B cell (primary cell): ENCODE results near the gene IL1R2. TPM values are rescaled to one million over a fixed set of nuclear protein-coding genes. Genes with fewer than 3 reads are reported as not detected.

Experiments used
- ATAC-seq: fragments of 200-7000 bp; cut with Tn5 transposase; one replicate; pipeline ENCODE4 v1.10.0; 2021; ENCODE audit warnings: low read depth, mild to moderate bottlenecking, moderate number of reproducible peaks, moderate library complexity
- CTCF ChIA-PET: fragments of 350-600 bp; sonication (Branson Sonifier 250); formaldehyde crosslinking; loops from one replicate; lab custom pipeline; 2021; ENCODE audit warnings: antibody characterized with exemption, inconsistent platforms; lab: Charles Lee
- POLR2A ChIA-PET: fragments of 350-600 bp; sonication (Branson Sonifier 250); formaldehyde crosslinking; loops from one replicate; lab custom pipeline; 2021; ENCODE audit warnings: antibody characterized with exemption; lab: Charles Lee
- DNase-seq: peaks from one replicate; pipeline ENCODE4 v3.0.0; 2013
- H2AFZ ChIP-seq: 2 replicates; pipeline ENCODE4 v1.6.1; 2012; ENCODE audit warnings: mild to moderate bottlenecking, low read depth, low read length; ENCODE audit not compliant: insufficient read depth, poor library complexity, severe bottlenecking
- H3K27ac ChIP-seq, 2 donors: 1 replicate in 1 of 2; 2 replicates in 1 of 2; pipeline ENCODE4 v1.5.1; 2012 to 2013; ENCODE audit warnings: low read length in 2 of 2, mild to moderate bottlenecking in 2 of 2, moderate library complexity in 1 of 2
- H3K27me3 ChIP-seq, 4 experiments: fragments of 200-600 bp in 1 of 4; sonication (generic) in 1 of 4; replicated peaks in 1 of 4; 1 replicate in 2 of 4; 2 replicates in 2 of 4; pipeline versions ENCODE4 v1.6.1 to v1.7.0; 2013 to 2016; ENCODE audit warnings: low read length in 3 of 4, mild to moderate bottlenecking in 2 of 4, mixed read lengths in 1 of 4, moderate library complexity in 1 of 4; ENCODE audit not compliant: insufficient read depth in 4 of 4, control insufficient read depth in 3 of 4; ENCODE audit errors: control extremely low read depth in 1 of 4
- H3K36me3 ChIP-seq, 2 experiments: replicated peaks in 1 of 2; 1 replicate in 1 of 2; 2 replicates in 1 of 2; pipeline versions ENCODE4 v1.6.1 to v1.7.1; 2013; ENCODE audit warnings: low read length in 1 of 2; ENCODE audit not compliant: insufficient read depth in 2 of 2, control insufficient read depth in 1 of 2; ENCODE audit errors: control extremely low read depth in 1 of 2, extremely low read depth in 1 of 2
- H3K4me1 ChIP-seq, 2 donors: fragments of 200-600 bp in 1 of 2; sonication (generic) in 1 of 2; 1 replicate in 1 of 2; 2 replicates in 1 of 2; pipeline versions ENCODE4 v1.5.1 to v1.6.1; 2013 to 2017; ENCODE audit warnings: low read length in 2 of 2; ENCODE audit not compliant: control insufficient read depth in 2 of 2, insufficient read depth in 2 of 2
- H3K4me2 ChIP-seq: replicated peaks from 2 replicates; pipeline ENCODE3; 2012; ENCODE audit warnings: mild to moderate bottlenecking, low read depth, low read length; ENCODE audit not compliant: poor library complexity, severe bottlenecking
- H3K4me3 ChIP-seq, 5 experiments: fragments of 200-600 bp in 1 of 5; sonication (generic) in 1 of 5; 1 replicate in 3 of 5; 2 replicates in 2 of 5; pipeline versions ENCODE4 v1.5.1 to v1.7.0; 2011 to 2016; ENCODE audit warnings: low read length in 4 of 5, mild to moderate bottlenecking in 4 of 5, low read depth in 2 of 5, control low read depth in 1 of 5, moderate library complexity in 1 of 5; ENCODE audit not compliant: insufficient read depth in 1 of 5; ENCODE audit errors: control extremely low read depth in 1 of 5, extremely low read depth in 1 of 5
- H3K79me2 ChIP-seq: fragments of 200-600 bp; sonication (generic); one replicate; pipeline ENCODE4 v1.6.0; 2016; ENCODE audit warnings: low read length; ENCODE audit not compliant: control insufficient read depth, insufficient read depth
- H3K9ac ChIP-seq: fragments of 200-600 bp; sonication (generic); 2 replicates; pipeline ENCODE4 v1.6.1; 2017; ENCODE audit warnings: mild to moderate bottlenecking, low read length, moderate library complexity
- H3K9me3 ChIP-seq, 3 donors: one replicate each; pipeline versions ENCODE4 v1.6.1 to v1.7.1; 2013; ENCODE audit warnings: low read length in 2 of 3; ENCODE audit not compliant: control insufficient read depth in 2 of 3, insufficient read depth in 1 of 3; ENCODE audit errors: control extremely low read depth in 1 of 3
- H4K20me1 ChIP-seq: 2 replicates; pipeline ENCODE4 v1.6.0; 2012; ENCODE audit warnings: mild to moderate bottlenecking, low read length; ENCODE audit not compliant: insufficient read depth, control insufficient read depth, poor library complexity, severe bottlenecking
- H3K27ac Mint-ChIP-seq: one replicate; pipeline ENCODE4 v1.8.0; 2021; ENCODE audit warnings: mixed read lengths
- H3K27me3 Mint-ChIP-seq: one replicate; pipeline ENCODE4 v1.8.0; 2021; ENCODE audit warnings: mixed read lengths
- H3K4me1 Mint-ChIP-seq: one replicate; pipeline ENCODE4 v1.8.0; 2021; ENCODE audit warnings: mixed read lengths
- H3K4me3 Mint-ChIP-seq: one replicate; pipeline ENCODE4 v1.8.0; 2021; ENCODE audit warnings: mixed read lengths
- H3K9me3 Mint-ChIP-seq: one replicate; pipeline ENCODE4 v1.8.0; 2022; ENCODE audit warnings: mixed read lengths; ENCODE audit not compliant: insufficient read depth
- EZH2 ChIP-seq: IDR thresholded peaks from 2 replicates; pipeline ENCODE4 v1.6.1; 2012; ENCODE audit warnings: borderline replicate concordance, low read depth, mild to moderate bottlenecking, moderate library complexity, low read length; ENCODE audit not compliant: insufficient read depth, poor library complexity, severe bottlenecking
- WGBS: methylation state at CpG from one replicate; pipeline ENCODE4 v1.1.5; 2013; ENCODE audit warnings: missing lambda C conversion rate; ENCODE audit not compliant: insufficient coverage; 5-methylcytosine and 5-hydroxymethylcytosine counted together
- intact Hi-C: fragments of 100-400 bp; cut with micrococcal nuclease; formaldehyde crosslinking; loops from one replicate; pipeline ENCODE4 v1.10.0; 2022
- polyA plus RNA-seq: library from polyadenylated mRNA; depleted of rRNA; stranded (reverse); fragments of >200 nt; gene quantifications from 2 replicates; pipeline ENCODE4 v1.2.3, GENCODE V29; 2012
- total RNA-seq, 2 donors: library from RNA; stranded (reverse); fragments of 120-200 nt in 1 of 2; gene quantifications; 1 replicate in 1 of 2; 2 replicates in 1 of 2; pipeline versions ENCODE4 v1.2.3 to v1.2.4, GENCODE V29; 2013 to 2022
- TF ChIP-seq, protein P1 (sequence below): fragments of 200-600 bp; IDR thresholded peaks from one replicate; pipeline ENCODE4 v1.8.0; 2022; ENCODE audit warnings: antibody characterized with exemption, mild to moderate bottlenecking

The IL1R2 gene
- total and polyA plus RNA-seq, 2 donors (not counting 1 experiment from before 2014, with no cell fraction given) = not detected

- Histone ChIP-seq H3K4me2 (no peak overlapping the region), H2AFZ (no peak overlapping the region), H3K9me3 (peaks cover 0 to 5% (median 0%) of the 10 kb centered on the region in 3 donors), H4K20me1 (no peaks in the 10 kb centered on the region), H3K27me3 (peaks cover 0 to 13% (median 1%) of the 10 kb centered on the region in 4 experiments), H3K4me1 (no peaks in the 10 kb centered on the region), H3K79me2 (no peaks in the 10 kb centered on the region), H3K36me3 (no peaks in the 10 kb centered on the region), H3K27ac (no peak overlapping the region), H3K4me3 (no peak overlapping the region), H3K9ac (no peak overlapping the region)
- Mint-ChIP-seq H3K9me3 (no peaks in the 10 kb centered on the region), H3K27ac (no peak overlapping the region), H3K4me3 (no peak overlapping the region), H3K27me3 (peaks cover 6% of the 10 kb centered on the region), H3K4me1 (no peaks in the 10 kb centered on the region)
- ChIA-PET POLR2A (no interaction called here), CTCF (interaction anchor here (0.7 kb wide), 1 partner anchor 1395 kb away, joined by 3 read pairs; no protein-coding TSS in a partner anchor)
- no peak for ATAC-seq
- no peak for TF ChIP-seq EZH2
- TF ChIP-seq, protein P1, sequence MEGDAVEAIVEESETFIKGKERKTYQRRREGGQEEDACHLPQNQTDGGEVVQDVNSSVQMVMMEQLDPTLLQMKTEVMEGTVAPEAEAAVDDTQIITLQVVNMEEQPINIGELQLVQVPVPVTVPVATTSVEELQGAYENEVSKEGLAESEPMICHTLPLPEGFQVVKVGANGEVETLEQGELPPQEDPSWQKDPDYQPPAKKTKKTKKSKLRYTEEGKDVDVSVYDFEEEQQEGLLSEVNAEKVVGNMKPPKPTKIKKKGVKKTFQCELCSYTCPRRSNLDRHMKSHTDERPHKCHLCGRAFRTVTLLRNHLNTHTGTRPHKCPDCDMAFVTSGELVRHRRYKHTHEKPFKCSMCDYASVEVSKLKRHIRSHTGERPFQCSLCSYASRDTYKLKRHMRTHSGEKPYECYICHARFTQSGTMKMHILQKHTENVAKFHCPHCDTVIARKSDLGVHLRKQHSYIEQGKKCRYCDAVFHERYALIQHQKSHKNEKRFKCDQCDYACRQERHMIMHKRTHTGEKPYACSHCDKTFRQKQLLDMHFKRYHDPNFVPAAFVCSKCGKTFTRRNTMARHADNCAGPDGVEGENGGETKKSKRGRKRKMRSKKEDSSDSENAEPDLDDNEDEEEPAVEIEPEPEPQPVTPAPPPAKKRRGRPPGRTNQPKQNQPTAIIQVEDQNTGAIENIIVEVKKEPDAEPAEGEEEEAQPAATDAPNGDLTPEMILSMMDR = no peak
- DNase-seq = no peak
- WGBS = 87% methylated on average over 9 of the region's 14 CpGs
- intact Hi-C loops = no loop called here
Observed at GRCh38 chr2:102057502-102058292, 65.9 kb downstream of the IL1R2 start.

DNA sequence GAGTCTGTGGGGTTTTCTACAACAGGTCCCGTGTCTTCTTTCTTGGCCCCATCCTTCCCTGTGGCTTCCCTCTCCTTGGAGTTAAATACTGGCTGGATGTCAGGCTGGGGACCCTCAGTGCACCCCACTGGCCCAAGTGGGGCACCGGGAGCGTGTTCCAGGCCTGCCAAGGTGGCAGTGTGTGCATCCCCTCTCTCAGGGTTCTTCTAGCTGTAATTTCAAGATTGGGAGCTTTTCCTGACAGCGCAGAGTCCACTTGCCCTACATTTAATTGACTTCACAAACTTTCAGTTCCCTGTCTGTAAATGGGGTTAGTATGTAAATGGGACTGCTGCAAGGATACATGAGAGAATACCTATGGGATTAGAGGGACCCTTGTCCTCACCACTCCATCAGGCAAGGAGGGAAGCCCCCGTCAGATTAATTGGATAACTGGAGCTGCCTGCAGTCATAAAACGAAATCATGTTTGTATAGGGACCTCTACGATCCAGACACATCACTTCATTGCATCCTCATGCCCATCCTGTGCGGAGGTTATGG, 66.6 kb downstream of the IL1R2 start:
- H3K4me3 ChIP-seq = no peak overlapping the region
- H3K9ac ChIP-seq = no peak overlapping the region
- Mint-ChIP-seq H3K9me3 (no peaks in the 10 kb centered on the region), H3K27me3 (peaks cover 6% of the 10 kb centered on the region), H3K4me3 (no peak overlapping the region), H3K4me1 (no peaks in the 10 kb centered on the region), H3K27ac (no peak overlapping the region)
- H3K36me3 ChIP-seq = no peaks in the 10 kb centered on the region
- no peaks in the 10 kb centered on the region for H3K79me2 ChIP-seq
- H2AFZ ChIP-seq = no peak overlapping the region
- H3K9me3 ChIP-seq = peaks cover 0 to 1% (median 0%) of the 10 kb centered on the region in 3 donors
- DNase-seq = no peak
- POLR2A ChIA-PET = no interaction called here
- CTCF ChIA-PET = no interaction called here
- no peak overlapping the region for H3K27ac ChIP-seq
- no peaks in the 10 kb centered on the region for H3K4me1 ChIP-seq
- no peak overlapping the region for H3K4me2 ChIP-seq
- WGBS = 78% methylated on average over 3 of the region's 8 CpGs
- no peaks in the 10 kb centered on the region for H4K20me1 ChIP-seq
- TF ChIP-seq, protein P1 = no peak
- TF ChIP-seq EZH2 = no peak
- H3K27me3 ChIP-seq = peaks cover 0 to 10% (median 1%) of the 10 kb centered on the region in 4 experiments
- intact Hi-C loops = no loop called here
- ATAC-seq = no peak
